K562 (cell line): ENCODE measurements around the gene IDUA. TPM values are rescaled to one million over a fixed set of nuclear protein-coding genes. Genes with fewer than 3 reads are reported as not detected.

ENCODE experiments used
- ATAC-seq: fragments of 200-7000 bp; cut with Tn5 transposase; 3 replicates; pipeline ENCODE4 v1.9.1; 2020; ENCODE audit warnings: moderate library complexity
- BruUV-seq: library from RNA; stranded (reverse); fragments of 400-500 nt; replicated peaks from 2 replicates; lab custom pipeline; 2021; lab: Mats Ljungman, UMichigan
- CTCF ChIA-PET: fragments of 300-600 bp; formaldehyde crosslinking; extraction: SDS; loops from one replicate; lab custom pipeline; 2021; ENCODE audit warnings: low intra/inter-chr PET ratio; lab: Yijun Ruan, JAX
- POLR2A ChIA-PET: fragments of 300-600, 350-650 bp; sonication (Branson Sonifier 250); formaldehyde crosslinking; extraction: SDS; loops from one replicate; lab custom pipeline; 2021; ENCODE audit warnings: antibody characterized with exemption, inconsistent platforms; lab: Yijun Ruan, JAX
- DNase-seq, 4 experiments: peaks; one replicate each; pipeline versions ENCODE4 v3.0.0 to v3.0.0-alpha.2; 2011 to 2018; ENCODE audit warnings: low spot score in 3 of 4, mixed read lengths in 3 of 4; ENCODE audit errors: extremely low read depth in 1 of 4
- FAIRE-seq: peaks from 2 replicates; lab custom pipeline; 2011; peaks lifted over from hg19 to GRCh38; lab: Jason Lieb, UNC
- H2AFZ ChIP-seq: 2 replicates; pipeline ENCODE4 v1.6.0; 2011; ENCODE audit warnings: low read depth, low read length, control low read depth, inconsistent platforms
- H3K27ac ChIP-seq: fragments of 200-600 bp; 3 replicates; pipeline ENCODE4 v1.8.0; 2011; ENCODE audit warnings: low read depth, mild to moderate bottlenecking, control low read depth, inconsistent platforms, low read length, moderate library complexity, mixed read lengths; ENCODE audit errors: extremely low read depth
- H3K27me3 ChIP-seq, 2 experiments: fragments of 300-600 bp in 1 of 2; 2 replicates in 1 of 2; 3 replicates in 1 of 2; pipeline versions ENCODE4 v1.6.0 to v1.8.0; 2011; ENCODE audit warnings: inconsistent platforms in 2 of 2, low read length in 2 of 2, mild to moderate bottlenecking in 1 of 2, mixed read lengths in 1 of 2, moderate library complexity in 1 of 2; ENCODE audit not compliant: control insufficient read depth in 2 of 2, insufficient read depth in 2 of 2
- H3K36me3 ChIP-seq: fragments of 300-600 bp; 3 replicates; pipeline ENCODE4 v1.8.0; 2011; ENCODE audit warnings: mild to moderate bottlenecking, low read length, inconsistent platforms; ENCODE audit not compliant: control insufficient read depth, insufficient read depth
- H3K4me1 ChIP-seq, 2 experiments: fragments of 200-600 bp in 1 of 2; replicated peaks in 1 of 2; 2 replicates in 1 of 2; 3 replicates in 1 of 2; pipeline versions ENCODE4 v1.5.1 to v1.8.0; 2011; ENCODE audit warnings: inconsistent platforms in 2 of 2, low read length in 2 of 2, mild to moderate bottlenecking in 1 of 2, mixed read lengths in 1 of 2, moderate library complexity in 1 of 2; ENCODE audit not compliant: control insufficient read depth in 2 of 2, insufficient read depth in 2 of 2
- H3K4me2 ChIP-seq: 2 replicates; pipeline ENCODE4 v1.6.1; 2011; ENCODE audit warnings: low read length, control low read depth, inconsistent platforms, mixed read lengths; ENCODE audit not compliant: insufficient read depth
- H3K4me3 ChIP-seq: fragments of 200-600 bp; sonication (generic), shearing (Covaris generic); 2 replicates; pipeline ENCODE4 v1.5.1; 2016; ENCODE audit warnings: control low read depth, inconsistent platforms
- H3K79me2 ChIP-seq: fragments of 200-600 bp; 3 replicates; pipeline ENCODE4 v1.8.0; 2011; ENCODE audit warnings: low read length, inconsistent platforms; ENCODE audit not compliant: control insufficient read depth, insufficient read depth
- H3K9ac ChIP-seq, 2 experiments: 2 replicates each; pipeline versions ENCODE4 v1.6.0 to v1.6.1; 2011; ENCODE audit warnings: low read depth in 2 of 2, low read length in 2 of 2, control low read depth in 1 of 2, inconsistent platforms in 1 of 2, mild to moderate bottlenecking in 1 of 2, mixed read lengths in 1 of 2; ENCODE audit not compliant: insufficient read depth in 1 of 2
- H3K9me1 ChIP-seq: one replicate; pipeline ENCODE4 v1.6.0; 2011; ENCODE audit warnings: inconsistent platforms, mild to moderate bottlenecking, low read length, moderate library complexity; ENCODE audit not compliant: control insufficient read depth, insufficient read depth
- H3K9me3 ChIP-seq: replicated peaks from 2 replicates; pipeline ENCODE4 v1.5.1; 2011; ENCODE audit warnings: low read depth, low read length, inconsistent platforms; ENCODE audit not compliant: control insufficient read depth, insufficient read depth
- H4K20me1 ChIP-seq: replicated peaks from 2 replicates; pipeline ENCODE4 v1.6.1; 2011; ENCODE audit warnings: low read length, inconsistent platforms, mixed read lengths; ENCODE audit not compliant: control insufficient read depth, insufficient read depth
- AFF4 ChIP-seq: sonication (generic); formaldehyde crosslinking; IDR thresholded peaks from 2 replicates; pipeline ENCODE4 v1.8.0; 2023; ENCODE audit warnings: mild to moderate bottlenecking, missing genetic modification reagents
- BRCA1 ChIP-seq, 2 experiments: fragments of 450-650 bp in 1 of 2; sonication (generic) in 1 of 2; formaldehyde crosslinking in 1 of 2; IDR thresholded peaks; 2 replicates each; pipeline versions ENCODE4 v1.5.0 to v1.6.1; 2017 to 2020; ENCODE audit warnings: mild to moderate bottlenecking in 1 of 2, missing genetic modification reagents in 1 of 2
- CEBPG ChIP-seq, 3 experiments: fragments of 200-800 bp in 1 of 3; sonication (Bioruptor generic) in 1 of 3; sonication (generic) in 1 of 3; formaldehyde crosslinking in 1 of 3; IDR thresholded peaks in 2 of 3; conservative IDR thresholded peaks in 1 of 3; 2 replicates each; pipeline versions ENCODE4 v1.6.1 to v1.8.0; 2016 to 2022; ENCODE audit warnings: missing compliant biosample characterization in 2 of 3, missing genetic modification characterization in 2 of 3, mild to moderate bottlenecking in 1 of 3, missing genetic modification reagents in 1 of 3
- CHD1 ChIP-seq: fragments of 200-600 bp; sonication (generic); IDR thresholded peaks from one replicate; pipeline ENCODE4 v1.6.1; 2012; ENCODE audit warnings: mild to moderate bottlenecking, moderate library complexity, low read length, inconsistent platforms
- KHSRP ChIP-seq: fragments of 450-650 bp; IDR thresholded peaks from 2 replicates; pipeline ENCODE4 v1.6.1; 2017
- PHTF2 ChIP-seq: fragments of 250-450 bp; sonication (Bioruptor Pico); IDR thresholded peaks from 2 replicates; pipeline ENCODE4 v1.5.0; 2021; ENCODE audit warnings: mild to moderate bottlenecking
- TSHZ1 ChIP-seq: fragments of 250-450 bp; sonication (Bioruptor Pico); IDR thresholded peaks from 2 replicates; pipeline ENCODE4 v1.4.0; 2020; ENCODE audit warnings: mild to moderate bottlenecking, moderate library complexity
- ZFP36 ChIP-seq: fragments of 150-350 bp; IDR thresholded peaks from 2 replicates; pipeline ENCODE4 v1.6.1; 2018; ENCODE audit warnings: low read length, low read depth; ENCODE audit not compliant: partially characterized antibody
- ZNF133 ChIP-seq: fragments of 250-450 bp; sonication (Bioruptor Pico); IDR thresholded peaks from 2 replicates; pipeline ENCODE4 v1.4.0; 2020; ENCODE audit warnings: mild to moderate bottlenecking
- ZNF507 ChIP-seq: conservative IDR thresholded peaks from 2 replicates; pipeline ENCODE4 v1.6.1; 2017; ENCODE audit warnings: missing genetic modification characterization, missing compliant biosample characterization
- WGBS: fragments of 100-300 bp; shearing (Covaris generic); methylation state at CpG from one replicate; pipeline ENCODE4 v1.1.6; 2016; ENCODE audit warnings: low coverage, mixed read lengths; ENCODE audit not compliant: insufficient coverage; ENCODE audit errors: missing lambda C conversion rate; 5-methylcytosine and 5-hydroxymethylcytosine counted together
- in situ Hi-C: fragments of 300-500 bp; cut with MboI; formaldehyde crosslinking; loops from 4 replicates; pipeline ENCODE4 v1.15.0; 2018; ENCODE audit warnings: inconsistent platforms, mixed read lengths
- intact Hi-C: fragments of 100-400 bp; cut with micrococcal nuclease; formaldehyde crosslinking; loops from 2 replicates; pipeline ENCODE4 v1.14.2; 2022
- polyA plus RNA-seq, 8 experiments: library from polyadenylated mRNA; depleted of rRNA in 4 of 8; stranded (reverse) in 5 of 8; unstranded in 3 of 8; fragments of >200 nt; fragmentation: Nextera tagmentation in 2 of 8; fragmentation: Illumina TruSeq in 1 of 8; extraction: Ambion mirVana in 2 of 8; extraction: Trizol in 1 of 8; gene quantifications; 2 replicates each; pipeline versions ENCODE4 v1.2.1 to v1.2.3, GENCODE V29; 2011 to 2014; ENCODE audit warnings: inconsistent platforms in 1 of 8, missing spikeins in 1 of 8
- total RNA-seq, 7 experiments: library from RNA; depleted of rRNA in 6 of 7; stranded (reverse); fragments of >200 nt in 6 of 7; fragmentation: Illumina TruSeq in 2 of 7; extraction: Trizol in 2 of 7; gene quantifications; 2 replicates each; pipeline versions ENCODE4 v1.2.1 to v1.2.3, GENCODE V29; 2011 to 2021; ENCODE audit warnings: low replicate concordance in 1 of 7
- TF ChIP-seq, protein P1 (sequence below), 2 experiments: fragments of 450-650 bp in 1 of 2; sonication (generic) in 1 of 2; formaldehyde crosslinking in 1 of 2; IDR thresholded peaks in 1 of 2; conservative IDR thresholded peaks in 1 of 2; 2 replicates each; pipeline versions ENCODE4 v1.6.1 to v1.8.1; 2016 to 2023; ENCODE audit warnings: mild to moderate bottlenecking in 2 of 2, moderate library complexity in 2 of 2, inconsistent platforms in 1 of 2, missing genetic modification reagents in 1 of 2

IDUA gene
- total and polyA plus RNA-seq, 9 of the 15 experiments (the other 6 are each of a cell fraction or from before 2014, with no cell fraction given), result 0.04 to 16.1 (median 1.2) TPM

DNA sequence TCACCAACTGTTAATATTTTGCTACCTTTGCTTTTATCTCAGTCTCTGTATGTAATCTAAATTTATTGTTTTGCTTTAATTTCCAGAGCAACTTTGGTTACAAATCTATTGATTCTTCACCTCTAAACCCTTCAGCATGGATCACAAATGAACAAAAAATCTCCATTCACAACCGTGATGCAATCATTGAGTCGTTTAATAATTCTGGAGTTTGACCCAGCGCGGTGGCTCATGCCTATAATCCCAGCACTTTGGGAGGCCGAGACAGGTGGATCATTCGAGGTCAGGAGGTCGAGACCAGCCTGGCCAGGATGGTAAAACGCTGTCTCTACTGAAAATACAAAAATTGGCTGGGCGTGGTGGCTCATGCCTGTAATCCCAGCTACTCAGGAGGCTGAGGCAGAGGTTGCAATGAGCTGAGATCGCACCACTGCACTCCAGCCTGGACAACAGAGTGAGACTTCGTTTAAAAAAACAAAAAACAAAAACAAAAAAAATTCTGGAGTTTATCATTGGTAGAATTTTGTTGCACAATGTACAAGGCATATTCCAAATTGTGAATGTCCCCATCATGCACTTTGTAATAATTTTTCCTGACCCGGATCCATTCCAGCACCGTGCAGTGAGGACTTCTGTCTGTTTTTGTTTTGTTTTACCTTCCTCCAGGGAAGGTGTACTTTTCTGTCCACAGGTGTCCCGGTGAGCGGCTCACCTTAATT lies 2.3 kb upstream of the IDUA start:
- CTCF ChIA-PET, result no interaction called here

More for the DNA sequence above, 2.3 kb upstream of the IDUA start:
- H3K4me1 ChIP-seq, result peaks cover 38 to 71% of the 10 kb centered on the region in 2 experiments
- ATAC-seq (no peak), FAIRE-seq (no peak)
- H2AFZ ChIP-seq, result peak overlapping the region; percentile 76
- in situ Hi-C loops, result no loop called here
- peak overlapping the region; percentile 73 for H3K4me2 ChIP-seq
- peak overlapping the region; percentile 35 to 83; a peak in 3 of 4 replicates for H3K9ac ChIP-seq
- no TSS peak for BruUV-seq
- POLR2A ChIA-PET, result interaction anchor here (0.6 to 1.6 kb wide), 5 partner anchors 9 to 475 kb away, joined by 3 to 6 read pairs (median 3); partner anchors contain the start of gene SLC26A1
- H3K4me3 ChIP-seq, result no peak overlapping the region
- TF ChIP-seq AFF4 (CRISPR knock-in tag) (peak; percentile 55; the same call in 1 of the 2 replicates), ZNF133 (CRISPR knock-in tag) (no peak), CEBPG (CRISPR knock-in tag; IDR thresholded peaks at IDR 0.05) (peak; percentile 33; the same call in 1 of the 2 replicates), CEBPG (tag; conservative IDR thresholded peaks at IDR 0.05 in 1 of 2, IDR thresholded peaks at IDR 0.05 in 1 of 2) (peak; percentile 46 to 60; a peak in 2 of 4 replicates), PHTF2 (no peak), TSHZ1 (CRISPR knock-in tag) (no peak), ZFP36 (no peak), KHSRP (no peak), ZNF507 (tag) (no peak), CHD1 (no peak), BRCA1 (IDR thresholded peaks at IDR 0.05) (no peak), BRCA1 (CRISPR knock-in tag; IDR thresholded peaks at IDR 0.05) (no peak)
- TF ChIP-seq, protein P1, sequence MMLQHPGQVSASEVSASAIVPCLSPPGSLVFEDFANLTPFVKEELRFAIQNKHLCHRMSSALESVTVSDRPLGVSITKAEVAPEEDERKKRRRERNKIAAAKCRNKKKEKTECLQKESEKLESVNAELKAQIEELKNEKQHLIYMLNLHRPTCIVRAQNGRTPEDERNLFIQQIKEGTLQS (IDR thresholded peaks at IDR 0.05), result peak; percentile 45
- TF ChIP-seq, protein P1 (CRISPR knock-in tag; conservative IDR thresholded peaks at IDR 0.05), result no peak
- TF ChIP-seq, all 486 proteins: peak for 3
- no peaks in the 10 kb centered on the region for H3K9me1 ChIP-seq
- H4K20me1 ChIP-seq, result no peaks in the 10 kb centered on the region
- no peak for DNase-seq
- intact Hi-C loops, result loop anchor here (5.0 to 10.0 kb wide), 4 partner anchors 202 to 300 kb away; partner anchors contain the start of gene SLC49A3
- WGBS, result 33% methylated on average over 15 of the region's 15 CpGs
- peaks cover 28% of the 10 kb centered on the region for H3K79me2 ChIP-seq
- no peaks in the 10 kb centered on the region; the same call in 1 of the 2 replicates for H3K9me3 ChIP-seq
- peak overlapping the region; percentile 26; the same call in 2 of the 3 replicates for H3K27ac ChIP-seq
- no peaks in the 10 kb centered on the region for H3K27me3 ChIP-seq
- no peaks in the 10 kb centered on the region for H3K36me3 ChIP-seq
